AG04449 (cell line): ENCODE results near the gene ACTN1.

ENCODE experiments used
- CTCF ChIA-PET: fragments of 350-600 bp; formaldehyde crosslinking; extraction: SDS; loops from one replicate; lab custom pipeline; 2021; ENCODE audit warnings: antibody characterized with exemption; lab: Yijun Ruan, JAX
- POLR2A ChIA-PET: fragments of 400-600, 350-600 bp; formaldehyde crosslinking; extraction: SDS; loops from one replicate; lab custom pipeline; 2020; ENCODE audit warnings: antibody characterized with exemption, inconsistent platforms; lab: Yijun Ruan, JAX
- DNase-seq: peaks from one replicate; pipeline ENCODE4 v3.0.0-alpha.2; 2010; ENCODE audit warnings: low read depth, low spot score
- H3K4me3 ChIP-seq: 2 replicates; pipeline ENCODE4 v1.5.1; 2011; ENCODE audit warnings: low read depth, mild to moderate bottlenecking, control low read depth, low read length
- TF ChIP-seq, protein P1 (sequence below): IDR thresholded peaks from one replicate; pipeline ENCODE4 v1.5.1; 2011; ENCODE audit warnings: mild to moderate bottlenecking, moderate library complexity, low read length, control low read depth, inconsistent platforms; ENCODE audit not compliant: insufficient read depth; ENCODE audit errors: missing control alignments

ACTN1 gene

DNA sequence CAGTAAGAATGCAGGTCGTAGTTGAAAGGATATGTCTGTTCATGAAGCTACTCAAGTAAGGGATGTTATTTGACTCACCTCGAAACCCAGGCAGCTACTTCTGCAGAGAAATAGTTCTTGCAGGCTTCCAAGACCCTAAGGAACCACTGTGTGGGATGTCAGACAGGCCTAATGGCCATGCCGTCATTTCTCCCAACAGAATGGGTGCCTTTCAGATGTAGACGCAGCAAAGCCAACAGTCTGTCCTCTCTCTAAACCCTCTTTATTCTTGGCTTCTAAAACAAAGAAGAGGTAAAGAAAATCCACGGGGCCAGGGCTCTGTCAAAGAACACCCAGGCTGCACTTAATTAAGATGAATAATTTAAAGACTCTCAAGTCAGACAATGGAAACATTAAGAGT is 19.0 kb upstream of the ACTN1 start:
- ChIA-PET CTCF (interaction anchor here (1.5 kb wide), 1 partner anchor 10 kb away, joined by 3 read pairs; no protein-coding TSS in a partner anchor), POLR2A (interaction anchor here (1.0 kb wide), 1 partner anchor 18 kb away, joined by 3 read pairs; no protein-coding TSS in a partner anchor)
- DNase-seq, result no peak
- TF ChIP-seq, protein P1, sequence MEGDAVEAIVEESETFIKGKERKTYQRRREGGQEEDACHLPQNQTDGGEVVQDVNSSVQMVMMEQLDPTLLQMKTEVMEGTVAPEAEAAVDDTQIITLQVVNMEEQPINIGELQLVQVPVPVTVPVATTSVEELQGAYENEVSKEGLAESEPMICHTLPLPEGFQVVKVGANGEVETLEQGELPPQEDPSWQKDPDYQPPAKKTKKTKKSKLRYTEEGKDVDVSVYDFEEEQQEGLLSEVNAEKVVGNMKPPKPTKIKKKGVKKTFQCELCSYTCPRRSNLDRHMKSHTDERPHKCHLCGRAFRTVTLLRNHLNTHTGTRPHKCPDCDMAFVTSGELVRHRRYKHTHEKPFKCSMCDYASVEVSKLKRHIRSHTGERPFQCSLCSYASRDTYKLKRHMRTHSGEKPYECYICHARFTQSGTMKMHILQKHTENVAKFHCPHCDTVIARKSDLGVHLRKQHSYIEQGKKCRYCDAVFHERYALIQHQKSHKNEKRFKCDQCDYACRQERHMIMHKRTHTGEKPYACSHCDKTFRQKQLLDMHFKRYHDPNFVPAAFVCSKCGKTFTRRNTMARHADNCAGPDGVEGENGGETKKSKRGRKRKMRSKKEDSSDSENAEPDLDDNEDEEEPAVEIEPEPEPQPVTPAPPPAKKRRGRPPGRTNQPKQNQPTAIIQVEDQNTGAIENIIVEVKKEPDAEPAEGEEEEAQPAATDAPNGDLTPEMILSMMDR, result no peak
- no peak overlapping the region for H3K4me3 ChIP-seq

DNA sequence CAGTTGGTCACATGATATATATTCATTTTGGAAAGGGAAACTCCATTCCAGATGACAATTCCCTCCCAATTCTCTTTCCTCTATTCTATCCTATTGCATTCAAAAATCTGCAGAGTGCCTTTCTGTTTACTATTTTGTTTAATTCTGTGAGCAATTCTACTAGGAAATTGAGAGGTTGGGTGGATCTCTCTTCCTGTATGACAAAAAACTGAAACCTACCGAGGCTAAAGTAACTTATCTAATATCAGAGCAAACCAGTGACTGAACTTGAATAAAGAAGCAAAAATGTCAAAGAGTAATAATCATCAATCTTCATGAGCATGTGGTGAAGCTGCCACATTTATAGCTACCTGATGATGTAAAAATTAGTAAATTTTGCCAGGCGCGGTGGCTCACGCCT is 16.6 kb upstream of the ACTN1 start:
- TF ChIP-seq, protein P1, result no peak
- POLR2A ChIA-PET, result interaction anchor here (1.0 kb wide), 1 partner anchor 9 kb away, joined by 3 read pairs; no protein-coding TSS in a partner anchor
- DNase-seq, result no peak
- H3K4me3 ChIP-seq, result no peak overlapping the region
- CTCF ChIA-PET, result interaction anchor here (4.4 kb wide), 1 partner anchor 7 kb away, joined by 18 read pairs; no protein-coding TSS in a partner anchor

DNA sequence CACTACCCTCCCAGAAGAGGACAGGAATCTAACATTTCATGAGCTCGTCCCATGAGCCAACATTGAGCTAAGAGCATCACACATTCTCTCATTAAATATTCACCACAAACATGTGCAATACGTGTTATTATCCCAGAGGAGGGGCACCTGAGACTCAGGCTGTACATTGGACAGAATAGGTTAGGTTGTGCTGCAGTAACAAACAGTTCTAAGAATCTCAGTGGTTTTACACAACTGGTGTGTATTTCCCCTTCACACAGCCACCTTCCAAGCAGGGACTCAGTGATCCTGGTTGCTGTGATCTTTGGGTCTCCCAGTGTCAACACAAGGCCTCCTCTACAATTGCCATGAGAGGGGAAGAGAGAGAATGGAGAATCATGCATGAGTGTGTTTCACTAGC is 15.0 kb upstream of the ACTN1 start:
- ChIA-PET CTCF (interaction anchor here (4.4 kb wide), 1 partner anchor 9 kb away, joined by 18 read pairs; no protein-coding TSS in a partner anchor), POLR2A (no interaction called here)
- no peak overlapping the region for H3K4me3 ChIP-seq
- TF ChIP-seq, protein P1, result no peak
- no peak for DNase-seq

DNA sequence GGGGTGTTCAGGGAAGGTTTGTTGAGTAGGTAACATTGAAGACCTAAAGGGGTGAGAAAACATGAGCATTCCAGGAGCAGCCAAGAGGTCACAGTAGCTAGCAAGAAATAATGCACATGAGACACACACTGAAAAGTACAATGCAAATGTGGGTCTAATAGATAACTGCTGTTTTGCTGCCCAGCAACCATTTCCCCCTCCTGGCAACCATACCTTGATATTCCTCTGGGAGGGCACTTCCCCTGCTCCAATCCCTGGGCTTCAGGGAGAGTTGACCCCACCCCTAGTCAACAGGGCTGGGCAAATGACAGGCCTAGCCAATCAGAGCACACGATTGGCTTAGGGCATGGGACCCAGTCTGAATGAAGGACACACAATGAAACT is 8.5 kb upstream of the ACTN1 start:
- H3K4me3 ChIP-seq, result no peak overlapping the region
- DNase-seq, result no peak
- ChIA-PET CTCF (interaction anchor here (0.8 to 1.9 kb wide), 5 partner anchors 7 to 115 kb away, joined by 3 to 5 read pairs (median 3); no protein-coding TSS in a partner anchor), POLR2A (no interaction called here)
- TF ChIP-seq, protein P1, result no peak

DNA sequence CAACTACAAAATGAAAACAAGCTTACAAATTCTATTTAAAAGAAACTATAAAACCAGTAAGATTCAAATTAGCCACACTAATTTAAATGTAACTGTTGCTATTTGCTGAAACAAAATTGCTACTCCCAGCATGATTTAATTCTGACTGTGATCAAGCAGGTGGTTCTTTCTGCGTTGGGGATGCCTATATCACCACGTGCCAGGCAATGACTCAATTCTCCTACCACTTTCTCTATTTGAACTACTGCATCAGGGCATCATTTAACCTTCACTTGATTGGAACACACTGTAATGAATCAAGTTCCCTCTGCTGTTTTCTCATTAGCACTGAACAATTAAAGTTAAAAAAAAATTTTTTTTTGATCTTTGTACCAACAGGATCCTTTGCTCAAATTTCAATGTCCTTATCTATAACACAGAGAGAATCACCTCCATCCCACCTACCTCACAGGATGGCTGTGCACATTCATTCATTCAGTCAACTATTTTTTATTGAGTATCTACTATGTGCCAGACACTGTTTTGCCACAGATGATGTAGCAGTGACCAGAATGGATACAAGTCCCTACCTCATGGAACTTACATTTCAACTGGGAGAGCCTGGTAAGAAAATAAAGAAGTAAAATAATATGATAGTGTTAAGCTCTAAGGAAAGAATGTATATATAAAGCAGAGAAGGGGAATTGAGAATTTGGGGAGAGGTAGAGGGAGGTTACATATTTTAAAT is 8.0 kb upstream of the ACTN1 start:
- TF ChIP-seq, protein P1, result no peak
- no peak overlapping the region for H3K4me3 ChIP-seq
- POLR2A ChIA-PET, result interaction anchor here (0.8 kb wide), 1 partner anchor 9 kb away, joined by 3 read pairs; no protein-coding TSS in a partner anchor
- CTCF ChIA-PET, result interaction anchor here (1.1 to 1.9 kb wide), 4 partner anchors 13 to 120 kb away, joined by 3 to 5 read pairs (median 4); no protein-coding TSS in a partner anchor
- no peak for DNase-seq

DNA sequence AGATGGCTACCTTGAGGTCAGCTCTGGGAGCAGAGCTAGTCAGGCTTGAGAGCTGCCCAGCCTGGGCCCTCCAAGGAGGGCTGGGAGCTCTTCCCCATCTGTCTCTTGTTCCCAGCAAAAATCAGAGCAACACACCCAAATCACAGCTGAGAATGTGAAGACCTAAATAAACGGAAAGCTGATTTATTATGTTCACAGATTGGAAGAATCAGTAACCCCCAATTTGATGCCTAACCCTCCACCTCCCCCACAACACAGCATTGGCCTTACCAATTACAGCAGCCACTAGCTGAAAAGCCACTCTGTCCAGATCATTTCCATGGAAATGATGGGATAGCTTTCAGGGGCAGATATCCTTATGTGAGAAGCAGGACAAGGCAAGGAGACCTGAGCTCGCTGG is 7.1 kb upstream of the ACTN1 start:
- TF ChIP-seq, protein P1, result no peak
- no peak for DNase-seq
- H3K4me3 ChIP-seq, result no peak overlapping the region
- ChIA-PET CTCF (interaction anchor here (1.1 to 1.9 kb wide), 5 partner anchors 14 to 121 kb away, joined by 3 to 6 read pairs (median 5); no protein-coding TSS in a partner anchor), POLR2A (interaction anchor here (0.8 to 0.9 kb wide), 2 partner anchors 8 to 19 kb away, joined by 3 read pairs; no protein-coding TSS in a partner anchor)
